Glutamatergic neuron (in vitro differentiated cells): Measurements from ENCODE around the gene CACNB2. TPM values are rescaled to one million over a fixed set of nuclear protein-coding genes. Genes with fewer than 3 reads are reported as not detected.

Experiments
- DNase-seq: peaks from one replicate; pipeline ENCODE4 v3.0.0; 2022
- H3K27ac Mint-ChIP-seq: one replicate; pipeline ENCODE4 v1.8.0; 2020; ENCODE audit warnings: mild to moderate bottlenecking, mixed read lengths, inconsistent platforms; ENCODE audit not compliant: unreplicated experiment
- H3K27me3 Mint-ChIP-seq: one replicate; pipeline ENCODE4 v1.8.0; 2020; ENCODE audit warnings: mild to moderate bottlenecking, moderate library complexity, mixed read lengths, inconsistent platforms; ENCODE audit not compliant: unreplicated experiment
- H3K36me3 Mint-ChIP-seq: one replicate; pipeline ENCODE4 v1.8.0; 2020; ENCODE audit warnings: mild to moderate bottlenecking, mixed read lengths, inconsistent platforms; ENCODE audit not compliant: unreplicated experiment
- H3K4me1 Mint-ChIP-seq: one replicate; pipeline ENCODE4 v1.8.0; 2020; ENCODE audit warnings: mild to moderate bottlenecking, low read depth, mixed read lengths, inconsistent platforms; ENCODE audit not compliant: unreplicated experiment
- H3K4me3 Mint-ChIP-seq: one replicate; pipeline ENCODE4 v1.8.0; 2020; ENCODE audit warnings: mild to moderate bottlenecking, mixed read lengths, inconsistent platforms; ENCODE audit not compliant: unreplicated experiment
- H3K9me3 Mint-ChIP-seq: one replicate; pipeline ENCODE4 v1.8.0; 2020; ENCODE audit warnings: mild to moderate bottlenecking, moderate library complexity, mixed read lengths, inconsistent platforms; ENCODE audit not compliant: unreplicated experiment
- total RNA-seq: library from RNA; stranded (reverse); fragmentation: NEBNext Ultra II Directional; extraction: Animal tissue kit (Norgen Biotek cat#: 25700); gene quantifications from one replicate; pipeline ENCODE4 v1.2.1, GENCODE V29; 2021; ENCODE audit not compliant: unreplicated experiment
- TF ChIP-seq, protein P1 (sequence below): fragments of 200-600 bp; sonication (generic); IDR thresholded peaks from one replicate; pipeline ENCODE4 v1.5.0; 2021; ENCODE audit not compliant: partially characterized antibody, unreplicated experiment

The CACNB2 gene
- total RNA-seq, 1 donor from 2014 or later, result 3.2 TPM

DNA sequence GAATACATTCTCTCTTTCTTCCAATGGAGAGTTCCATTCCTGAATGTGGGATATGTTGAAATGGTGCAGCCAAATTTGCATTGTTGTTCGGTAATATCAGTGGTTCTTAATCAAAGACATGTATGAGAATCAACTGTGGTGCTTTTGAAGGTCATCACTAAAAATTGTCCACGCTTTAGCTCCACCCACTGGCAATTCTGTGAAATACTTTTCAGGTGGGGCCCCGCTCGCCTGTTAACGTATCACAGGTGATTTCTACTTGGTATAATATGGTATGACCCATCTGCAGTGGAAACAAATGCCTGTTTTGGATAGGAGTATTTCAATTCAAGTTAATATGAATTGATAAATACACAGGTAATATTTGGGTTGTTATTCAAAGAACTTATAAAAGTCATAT lies 332.8 kb downstream of the CACNB2 start:
- no peak overlapping the region for H3K4me3 Mint-ChIP-seq
- H3K9me3 Mint-ChIP-seq, result peaks cover 5% of the 10 kb centered on the region
- H3K4me1 Mint-ChIP-seq, result no peaks in the 10 kb centered on the region
- DNase-seq, result no peak
- peaks cover 5% of the 10 kb centered on the region for H3K27me3 Mint-ChIP-seq
- TF ChIP-seq, protein P1, sequence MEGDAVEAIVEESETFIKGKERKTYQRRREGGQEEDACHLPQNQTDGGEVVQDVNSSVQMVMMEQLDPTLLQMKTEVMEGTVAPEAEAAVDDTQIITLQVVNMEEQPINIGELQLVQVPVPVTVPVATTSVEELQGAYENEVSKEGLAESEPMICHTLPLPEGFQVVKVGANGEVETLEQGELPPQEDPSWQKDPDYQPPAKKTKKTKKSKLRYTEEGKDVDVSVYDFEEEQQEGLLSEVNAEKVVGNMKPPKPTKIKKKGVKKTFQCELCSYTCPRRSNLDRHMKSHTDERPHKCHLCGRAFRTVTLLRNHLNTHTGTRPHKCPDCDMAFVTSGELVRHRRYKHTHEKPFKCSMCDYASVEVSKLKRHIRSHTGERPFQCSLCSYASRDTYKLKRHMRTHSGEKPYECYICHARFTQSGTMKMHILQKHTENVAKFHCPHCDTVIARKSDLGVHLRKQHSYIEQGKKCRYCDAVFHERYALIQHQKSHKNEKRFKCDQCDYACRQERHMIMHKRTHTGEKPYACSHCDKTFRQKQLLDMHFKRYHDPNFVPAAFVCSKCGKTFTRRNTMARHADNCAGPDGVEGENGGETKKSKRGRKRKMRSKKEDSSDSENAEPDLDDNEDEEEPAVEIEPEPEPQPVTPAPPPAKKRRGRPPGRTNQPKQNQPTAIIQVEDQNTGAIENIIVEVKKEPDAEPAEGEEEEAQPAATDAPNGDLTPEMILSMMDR, result no peak
- no peaks in the 10 kb centered on the region for H3K36me3 Mint-ChIP-seq
- H3K27ac Mint-ChIP-seq, result no peak overlapping the region

DNA sequence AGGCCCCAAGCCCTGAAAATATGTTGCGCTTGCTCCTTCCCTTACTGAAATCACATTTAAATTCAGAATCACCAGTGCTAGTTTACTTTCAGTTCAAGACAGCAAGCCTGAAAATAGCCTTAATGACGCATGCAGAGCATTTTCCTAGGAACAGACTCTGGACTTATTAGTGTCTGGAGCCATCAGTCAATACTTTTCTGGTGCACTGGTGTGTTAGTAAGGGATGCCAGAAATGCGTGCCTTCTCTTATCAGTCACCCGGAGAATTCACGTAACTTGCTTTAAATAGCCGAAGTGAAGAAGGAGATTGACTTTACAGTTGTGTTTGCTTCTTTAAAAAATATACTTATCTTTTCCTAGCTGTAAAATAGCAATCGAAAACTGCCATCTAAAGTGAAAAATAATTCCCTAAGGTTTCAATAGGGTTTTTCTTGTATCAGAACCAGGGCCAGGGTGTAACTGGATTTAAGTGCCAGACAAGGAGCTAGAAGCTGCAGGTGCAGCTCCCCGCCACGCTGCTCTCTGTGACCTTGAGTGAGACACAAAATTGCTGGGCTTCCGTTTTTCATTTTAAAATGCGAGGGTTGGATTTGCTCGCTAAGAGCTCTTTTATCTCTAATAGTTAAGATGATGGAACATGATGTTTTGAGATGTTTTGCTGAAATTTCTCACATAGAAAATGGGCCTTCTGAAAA lies 333.3 kb downstream of the CACNB2 start:
- Mint-ChIP-seq H3K27ac (no peak overlapping the region), H3K9me3 (peaks cover 5% of the 10 kb centered on the region), H3K4me3 (no peak overlapping the region), H3K36me3 (no peaks in the 10 kb centered on the region), H3K4me1 (no peaks in the 10 kb centered on the region), H3K27me3 (peaks cover 5% of the 10 kb centered on the region)
- no peak for DNase-seq
- TF ChIP-seq, protein P1, result no peak

DNA sequence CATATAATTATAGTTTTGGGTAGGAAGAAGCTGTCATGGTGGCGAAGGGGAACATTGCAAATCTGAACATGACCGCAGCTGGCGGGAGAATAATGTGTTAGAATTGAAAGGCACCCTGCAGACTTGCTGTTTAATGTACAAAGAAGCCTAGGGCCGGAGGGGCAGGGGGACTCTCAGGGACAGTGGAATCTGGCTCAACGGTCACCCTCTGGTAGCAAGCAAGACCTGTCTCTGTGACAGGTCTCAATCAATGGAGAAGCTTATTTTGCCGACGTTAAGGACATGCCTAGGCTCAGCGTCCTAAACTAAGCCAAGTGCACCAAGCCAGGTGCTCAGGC lies 333.9 kb downstream of the CACNB2 start:
- peaks cover 5% of the 10 kb centered on the region for H3K9me3 Mint-ChIP-seq
- peaks cover 5% of the 10 kb centered on the region for H3K27me3 Mint-ChIP-seq
- H3K4me3 Mint-ChIP-seq, result no peak overlapping the region
- no peak overlapping the region for H3K27ac Mint-ChIP-seq
- no peaks in the 10 kb centered on the region for H3K36me3 Mint-ChIP-seq
- TF ChIP-seq, protein P1, result no peak
- H3K4me1 Mint-ChIP-seq, result no peaks in the 10 kb centered on the region
- DNase-seq, result no peak

DNA sequence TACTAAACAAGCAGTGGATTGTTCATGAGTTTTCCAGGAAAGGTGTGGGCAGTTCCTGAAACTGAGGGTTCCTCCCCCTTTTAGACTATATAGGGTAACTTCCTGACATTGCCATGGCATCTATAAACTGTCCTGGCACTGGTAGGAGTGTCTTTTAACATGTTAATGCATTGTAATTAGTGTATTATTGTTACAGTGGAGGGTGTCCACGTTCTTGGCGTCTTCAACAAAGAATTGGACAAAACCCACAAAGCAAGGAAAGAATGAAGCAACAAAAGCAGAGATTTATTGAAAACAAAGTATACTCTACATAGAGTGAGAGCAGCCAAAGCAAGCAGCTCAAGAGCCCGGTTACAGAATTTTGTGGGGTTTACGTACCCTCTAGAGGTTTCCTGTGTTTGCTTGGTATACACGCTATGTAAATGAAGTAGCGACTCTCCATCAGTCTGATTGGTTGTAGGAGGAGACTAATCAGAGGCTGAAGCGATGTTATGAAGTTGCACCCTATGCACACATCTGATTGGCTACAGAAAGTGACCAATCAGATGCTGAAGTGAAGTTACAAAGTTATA lies 335.9 kb downstream of the CACNB2 start:
- no peaks in the 10 kb centered on the region for H3K4me1 Mint-ChIP-seq
- TF ChIP-seq, protein P1, result no peak
- no peak overlapping the region for H3K27ac Mint-ChIP-seq
- H3K36me3 Mint-ChIP-seq, result no peaks in the 10 kb centered on the region
- no peak for DNase-seq
- H3K27me3 Mint-ChIP-seq, result peaks cover 5% of the 10 kb centered on the region
- H3K9me3 Mint-ChIP-seq, result peaks cover 5% of the 10 kb centered on the region
- H3K4me3 Mint-ChIP-seq, result no peak overlapping the region

DNA sequence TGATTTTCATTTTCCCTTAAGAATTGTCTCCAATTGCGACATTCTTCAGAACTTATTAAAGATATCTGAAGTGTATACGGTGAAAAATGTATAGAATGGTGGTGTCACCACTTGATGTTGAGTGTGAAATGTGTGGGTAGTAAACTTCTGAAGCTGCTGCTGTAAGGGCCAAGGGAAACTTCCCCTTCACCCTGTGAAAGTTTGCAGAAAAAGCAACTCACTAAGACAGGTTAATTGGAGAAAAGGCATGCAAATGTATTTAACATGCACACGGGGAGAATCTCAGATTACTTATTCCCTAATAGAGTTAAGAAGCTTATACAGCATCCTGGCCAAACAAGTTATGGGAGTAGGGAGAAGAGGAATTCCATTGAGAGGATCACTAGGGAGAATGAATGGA lies 338.1 kb downstream of the CACNB2 start:
- Mint-ChIP-seq H3K4me3 (no peak overlapping the region), H3K27ac (no peak overlapping the region), H3K9me3 (peaks cover 2% of the 10 kb centered on the region), H3K36me3 (no peaks in the 10 kb centered on the region), H3K27me3 (peaks cover 2% of the 10 kb centered on the region), H3K4me1 (no peaks in the 10 kb centered on the region)
- TF ChIP-seq, protein P1, result no peak
- no peak for DNase-seq
